Measurements from ENCODE around the gene CPE. TPM values are rescaled to one million over a fixed set of nuclear protein-coding genes. Genes with fewer than 3 reads are reported as not detected.

The CPE gene
- total RNA-seq, 1 experiment from 2014 or later = not detected

GRCh38 chr4:165355900-165356300 lies 22.9 kb upstream of the CPE start:
- peak; percentile 11 to 47 for DNase-seq
- no peaks in the 10 kb centered on the region for H3K4me1 ChIP-seq

GRCh38 chr4:165359506-165359905 lies 19.3 kb upstream of the CPE start:
- Histone ChIP-seq H3K27me3 (no peaks in the 10 kb centered on the region), H3K27ac (no peak overlapping the region), H3K4me1 (no peaks in the 10 kb centered on the region), H3K4me3 (no peak overlapping the region), H3K36me3 (no peaks in the 10 kb centered on the region), H3K9me3 (replicated peaks) (no peaks in the 10 kb centered on the region)
- no peak for DNase-seq

More at GRCh38 chr4:165355900-165356300, 22.9 kb upstream of the CPE start:
- no peak overlapping the region for H3K27ac ChIP-seq
- H3K36me3 ChIP-seq = no peaks in the 10 kb centered on the region
- H3K9me3 ChIP-seq (replicated peaks) = no peaks in the 10 kb centered on the region
- no peak overlapping the region for H3K4me3 ChIP-seq
- no peaks in the 10 kb centered on the region for H3K27me3 ChIP-seq

- no peaks in the 10 kb centered on the region for H3K27me3 ChIP-seq
- H3K4me1 ChIP-seq = no peaks in the 10 kb centered on the region
- no peak overlapping the region for H3K27ac ChIP-seq
- H3K9me3 ChIP-seq (replicated peaks) = no peaks in the 10 kb centered on the region
- no peak for DNase-seq
- no peaks in the 10 kb centered on the region for H3K36me3 ChIP-seq
- H3K4me3 ChIP-seq = no peak overlapping the region
Observed at GRCh38 chr4:165360041-165360695, 18.6 kb upstream of the CPE start.

GRCh38 chr4:165360985-165361670 lies 17.7 kb upstream of the CPE start:
- Histone ChIP-seq H3K36me3 (no peaks in the 10 kb centered on the region), H3K27me3 (no peaks in the 10 kb centered on the region), H3K9me3 (replicated peaks) (no peaks in the 10 kb centered on the region), H3K27ac (no peak overlapping the region), H3K4me3 (no peak overlapping the region), H3K4me1 (no peaks in the 10 kb centered on the region)
- no peak for DNase-seq

GRCh38 chr4:165361810-165362209 lies 17.0 kb upstream of the CPE start:
- no peak for DNase-seq
- no peaks in the 10 kb centered on the region for H3K27me3 ChIP-seq
- no peaks in the 10 kb centered on the region for H3K36me3 ChIP-seq
- no peak overlapping the region for H3K4me3 ChIP-seq
- H3K27ac ChIP-seq = no peak overlapping the region
- no peaks in the 10 kb centered on the region for H3K9me3 ChIP-seq (replicated peaks)
- no peaks in the 10 kb centered on the region for H3K4me1 ChIP-seq

- DNase-seq = no peak
- Histone ChIP-seq H3K27me3 (no peaks in the 10 kb centered on the region), H3K27ac (no peak overlapping the region), H3K4me1 (no peaks in the 10 kb centered on the region), H3K9me3 (replicated peaks) (no peaks in the 10 kb centered on the region), H3K4me3 (no peak overlapping the region), H3K36me3 (no peaks in the 10 kb centered on the region)
Observed at GRCh38 chr4:165364452-165365080, 14.2 kb upstream of the CPE start.

GRCh38 chr4:165367040-165367439 lies 11.8 kb upstream of the CPE start:
- H3K4me3 ChIP-seq = no peak overlapping the region
- H3K9me3 ChIP-seq (replicated peaks) = no peaks in the 10 kb centered on the region
- no peaks in the 10 kb centered on the region for H3K4me1 ChIP-seq
- H3K27me3 ChIP-seq = no peaks in the 10 kb centered on the region
- no peak for DNase-seq
- no peaks in the 10 kb centered on the region for H3K36me3 ChIP-seq
- no peak overlapping the region for H3K27ac ChIP-seq

- no peak for DNase-seq
- no peaks in the 10 kb centered on the region for H3K27me3 ChIP-seq
- no peak overlapping the region for H3K4me3 ChIP-seq
- H3K9me3 ChIP-seq (replicated peaks) = no peaks in the 10 kb centered on the region
- H3K4me1 ChIP-seq = no peaks in the 10 kb centered on the region
- no peak overlapping the region for H3K27ac ChIP-seq
- H3K36me3 ChIP-seq = no peaks in the 10 kb centered on the region
Observed at GRCh38 chr4:165368114-165368513, 10.7 kb upstream of the CPE start.

- no peaks in the 10 kb centered on the region for H3K9me3 ChIP-seq (replicated peaks)
- H3K4me1 ChIP-seq = no peaks in the 10 kb centered on the region
- no peak for DNase-seq
- H3K36me3 ChIP-seq = no peaks in the 10 kb centered on the region
- H3K4me3 ChIP-seq = no peak overlapping the region
- H3K27ac ChIP-seq = no peak overlapping the region
- H3K27me3 ChIP-seq = no peaks in the 10 kb centered on the region
Observed at GRCh38 chr4:165368567-165368966, 10.2 kb upstream of the CPE start.

- H3K27ac ChIP-seq = no peak overlapping the region
- H3K27me3 ChIP-seq = no peaks in the 10 kb centered on the region
- no peak for DNase-seq
- H3K4me1 ChIP-seq = no peaks in the 10 kb centered on the region
- no peaks in the 10 kb centered on the region for H3K36me3 ChIP-seq
- no peaks in the 10 kb centered on the region for H3K9me3 ChIP-seq (replicated peaks)
- no peak overlapping the region for H3K4me3 ChIP-seq
Observed at GRCh38 chr4:165369522-165369921, 9.3 kb upstream of the CPE start.

- Histone ChIP-seq H3K9me3 (replicated peaks) (no peaks in the 10 kb centered on the region), H3K36me3 (no peaks in the 10 kb centered on the region), H3K4me3 (no peak overlapping the region), H3K27ac (no peak overlapping the region), H3K27me3 (no peaks in the 10 kb centered on the region), H3K4me1 (no peaks in the 10 kb centered on the region)
- no peak for DNase-seq
Observed at GRCh38 chr4:165370530-165370929, 8.3 kb upstream of the CPE start.

- Histone ChIP-seq H3K9me3 (replicated peaks) (no peaks in the 10 kb centered on the region), H3K36me3 (no peaks in the 10 kb centered on the region), H3K4me3 (no peak overlapping the region), H3K27ac (no peak overlapping the region), H3K27me3 (no peaks in the 10 kb centered on the region), H3K4me1 (no peaks in the 10 kb centered on the region)
- DNase-seq = no peak
Observed at GRCh38 chr4:165375465-165375864, 3.3 kb upstream of the CPE start.

- no peak for DNase-seq
- Histone ChIP-seq H3K9me3 (replicated peaks) (no peaks in the 10 kb centered on the region), H3K4me1 (no peaks in the 10 kb centered on the region), H3K27me3 (no peaks in the 10 kb centered on the region), H3K36me3 (no peaks in the 10 kb centered on the region), H3K4me3 (no peak overlapping the region), H3K27ac (no peak overlapping the region)
Observed at GRCh38 chr4:165378398-165378744, 437 bp upstream of the CPE start.

GRCh38 chr4:165379678-165380064 lies 863 bp downstream of the CPE start:
- no peak for DNase-seq
- H3K4me1 ChIP-seq = no peaks in the 10 kb centered on the region
- no peaks in the 10 kb centered on the region for H3K36me3 ChIP-seq
- no peak overlapping the region for H3K4me3 ChIP-seq
- H3K9me3 ChIP-seq (replicated peaks) = no peaks in the 10 kb centered on the region
- H3K27me3 ChIP-seq = no peaks in the 10 kb centered on the region
- no peak overlapping the region for H3K27ac ChIP-seq

- Histone ChIP-seq H3K9me3 (replicated peaks) (no peaks in the 10 kb centered on the region), H3K4me1 (no peaks in the 10 kb centered on the region), H3K27ac (no peak overlapping the region), H3K36me3 (no peaks in the 10 kb centered on the region), H3K27me3 (no peaks in the 10 kb centered on the region), H3K4me3 (no peak overlapping the region)
- DNase-seq = no peak
Observed at GRCh38 chr4:165380805-165381204, 2.0 kb downstream of the CPE start.

Data from SJCRH30 (cell line).